HepG2 (cell line): ENCODE measurements around the gene HID1. TPM values are rescaled to one million over a fixed set of nuclear protein-coding genes. Genes with fewer than 3 reads are reported as not detected.

Experiments used
- ATAC-seq: fragments of 200-7000 bp; cut with Tn5 transposase; 3 replicates; pipeline ENCODE4 v1.9.1; 2020; ENCODE audit warnings: mild to moderate bottlenecking, moderate library complexity
- BruUV-seq: library from RNA; stranded (reverse); fragments of 400-500 nt; replicated peaks from 2 replicates; lab custom pipeline; 2021; lab: Mats Ljungman, UMichigan
- CTCF ChIA-PET: fragments of 300-600 bp; formaldehyde crosslinking; extraction: SDS; loops from one replicate; lab custom pipeline; 2021; ENCODE audit warnings: low total read pairs, inconsistent platforms, low intra/inter-chr PET ratio; lab: Yijun Ruan, JAX
- POLR2A ChIA-PET: fragments of 350-600 bp; sonication (Branson Sonifier 250); formaldehyde crosslinking; loops from one replicate; lab custom pipeline; 2020; ENCODE audit warnings: antibody characterized with exemption, inconsistent platforms; lab: Yijun Ruan, JAX
- DNase-seq: peaks from one replicate; pipeline ENCODE4 v3.0.0-alpha.2; 2015; ENCODE audit warnings: low spot score
- FAIRE-seq: peaks from 3 replicates; lab custom pipeline; 2011; peaks lifted over from hg19 to GRCh38; lab: Jason Lieb, UNC
- H2AFZ ChIP-seq: one replicate; pipeline ENCODE4 v1.6.1; 2011; ENCODE audit warnings: low read length, inconsistent platforms
- H3K27ac ChIP-seq: fragments of 300-600 bp; 3 replicates; pipeline ENCODE4 v1.8.0; 2011; ENCODE audit warnings: mixed run types, mild to moderate bottlenecking, mixed read lengths, low read length, inconsistent platforms; ENCODE audit not compliant: insufficient read depth; ENCODE audit errors: extremely low read length
- H3K27me3 ChIP-seq, 2 experiments: fragments of 200-600 bp in 1 of 2; 2 replicates in 1 of 2; 3 replicates in 1 of 2; pipeline versions ENCODE4 v1.6.0 to v1.8.0; 2011; ENCODE audit warnings: low read length in 2 of 2, mild to moderate bottlenecking in 2 of 2, moderate library complexity in 2 of 2, inconsistent platforms in 1 of 2; ENCODE audit not compliant: insufficient read depth in 2 of 2, control insufficient read depth in 1 of 2
- H3K36me3 ChIP-seq, 2 experiments: fragments of 200-600 bp in 1 of 2; replicated peaks in 1 of 2; 2 replicates in 1 of 2; 3 replicates in 1 of 2; pipeline versions ENCODE4 v1.5.1 to v1.8.0; 2011; ENCODE audit warnings: low read length in 2 of 2, inconsistent platforms in 1 of 2; ENCODE audit not compliant: insufficient read depth in 2 of 2, control insufficient read depth in 1 of 2
- H3K4me1 ChIP-seq: 2 replicates; pipeline ENCODE4 v1.5.1; 2012; ENCODE audit warnings: low read length, inconsistent platforms; ENCODE audit not compliant: insufficient read depth
- H3K4me2 ChIP-seq: 2 replicates; pipeline ENCODE4 v1.6.0; 2011; ENCODE audit warnings: low read depth, low read length, inconsistent platforms
- H3K4me3 ChIP-seq, 3 experiments: fragments of 200-600 bp in 1 of 3; sonication (generic), shearing (Covaris generic) in 1 of 3; replicated peaks in 1 of 3; 2 replicates each; pipeline ENCODE4 v1.5.1; 2011 to 2016; ENCODE audit warnings: low read length in 3 of 3, inconsistent platforms in 2 of 3, low read depth in 2 of 3, mild to moderate bottlenecking in 2 of 3, control low read depth in 1 of 3, mixed read lengths in 1 of 3; ENCODE audit not compliant: insufficient read depth in 1 of 3
- H3K79me2 ChIP-seq: one replicate; pipeline ENCODE4 v1.6.1; 2011; ENCODE audit warnings: low read length, inconsistent platforms; ENCODE audit not compliant: insufficient read depth
- H3K9ac ChIP-seq: 2 replicates; pipeline ENCODE4 v1.6.0; 2011; ENCODE audit warnings: mild to moderate bottlenecking, low read depth, low read length, inconsistent platforms; ENCODE audit not compliant: insufficient read depth
- H3K9me3 ChIP-seq: 2 replicates; pipeline ENCODE4 v1.5.1; 2012; ENCODE audit warnings: mild to moderate bottlenecking, low read length
- H4K20me1 ChIP-seq: 2 replicates; pipeline ENCODE4 v1.6.0; 2011; ENCODE audit warnings: inconsistent platforms, mild to moderate bottlenecking, low read length, moderate library complexity; ENCODE audit not compliant: insufficient read depth
- PCBP1 ChIP-seq: fragments of 200-400 bp; formaldehyde crosslinking; IDR thresholded peaks from 2 replicates; pipeline ENCODE4 v1.6.1; 2017; ENCODE audit warnings: mild to moderate bottlenecking, low read depth, low read length, borderline replicate concordance
- REXO4 ChIP-seq: sonication (generic); formaldehyde crosslinking; IDR thresholded peaks from 2 replicates; pipeline ENCODE4 v1.8.0; 2022; ENCODE audit warnings: missing genetic modification reagents, mild to moderate bottlenecking, borderline replicate concordance
- SIX1 ChIP-seq: sonication (generic); formaldehyde crosslinking; IDR thresholded peaks from 2 replicates; pipeline ENCODE4 v1.4.0; 2020; ENCODE audit warnings: missing genetic modification reagents, borderline replicate concordance
- SNAI1 ChIP-seq: sonication (generic); formaldehyde crosslinking; IDR thresholded peaks from 2 replicates; pipeline ENCODE4 v1.5.0; 2020; ENCODE audit warnings: mild to moderate bottlenecking, missing genetic modification reagents, borderline replicate concordance
- ZNF549 ChIP-seq: sonication (generic); formaldehyde crosslinking; IDR thresholded peaks from 2 replicates; pipeline ENCODE4 v1.5.0; 2020; ENCODE audit warnings: missing genetic modification reagents
- ZZZ3 ChIP-seq: sonication (generic); formaldehyde crosslinking; IDR thresholded peaks from 2 replicates; pipeline ENCODE4 v1.4.0; 2020; ENCODE audit warnings: missing genetic modification reagents, mild to moderate bottlenecking, borderline replicate concordance
- WGBS: methylation state at CpG from one replicate; pipeline ENCODE4 v1.1.6; 2017; ENCODE audit warnings: low lambda C conversion rate; 5-methylcytosine and 5-hydroxymethylcytosine counted together
- in situ Hi-C: cut with HindIII; loops from 2 replicates; pipeline ENCODE4 v1.10.0; 2017; ENCODE audit warnings: low pct_unique_long_range_greater_than_20kb; ENCODE audit not compliant: extremely low pct_ligation_motif_present
- intact Hi-C: fragments of 100-400 bp; cut with micrococcal nuclease; formaldehyde crosslinking; loops from one replicate; pipeline ENCODE4 v1.10.0; 2022; ENCODE audit not compliant: unreplicated experiment
- polyA plus RNA-seq, 8 experiments: library from polyadenylated mRNA; depleted of rRNA in 3 of 8; stranded (reverse) in 7 of 8; unstranded in 1 of 8; fragments of >200 nt; fragmentation: Illumina TruSeq in 4 of 8; extraction: Trizol in 4 of 8; gene quantifications; 2 replicates each; pipeline versions ENCODE4 v1.2.1 to v1.2.3, GENCODE V29; 2011 to 2016; ENCODE audit warnings: low read depth in 4 of 8, missing spikeins in 1 of 8, mixed read lengths in 1 of 8; ENCODE audit not compliant: insufficient read depth in 1 of 8
- total RNA-seq, 5 experiments: library from RNA; depleted of rRNA; stranded (reverse); fragments of >200 nt; fragmentation: Illumina TruSeq; extraction: Trizol; gene quantifications; 2 replicates each; pipeline ENCODE4 v1.2.3, GENCODE V29; 2016; ENCODE audit warnings: low read depth in 1 of 5
- TF ChIP-seq, protein P1 (sequence below): sonication (generic); formaldehyde crosslinking; IDR thresholded peaks from 2 replicates; pipeline ENCODE4 v1.4.0; 2020; ENCODE audit warnings: missing genetic modification reagents

The HID1 gene
- total and polyA plus RNA-seq, 2 of the 13 experiments (the other 11 are each of a cell fraction or from before 2014, with no cell fraction given), result 2.1 to 10.6 TPM

DNA sequence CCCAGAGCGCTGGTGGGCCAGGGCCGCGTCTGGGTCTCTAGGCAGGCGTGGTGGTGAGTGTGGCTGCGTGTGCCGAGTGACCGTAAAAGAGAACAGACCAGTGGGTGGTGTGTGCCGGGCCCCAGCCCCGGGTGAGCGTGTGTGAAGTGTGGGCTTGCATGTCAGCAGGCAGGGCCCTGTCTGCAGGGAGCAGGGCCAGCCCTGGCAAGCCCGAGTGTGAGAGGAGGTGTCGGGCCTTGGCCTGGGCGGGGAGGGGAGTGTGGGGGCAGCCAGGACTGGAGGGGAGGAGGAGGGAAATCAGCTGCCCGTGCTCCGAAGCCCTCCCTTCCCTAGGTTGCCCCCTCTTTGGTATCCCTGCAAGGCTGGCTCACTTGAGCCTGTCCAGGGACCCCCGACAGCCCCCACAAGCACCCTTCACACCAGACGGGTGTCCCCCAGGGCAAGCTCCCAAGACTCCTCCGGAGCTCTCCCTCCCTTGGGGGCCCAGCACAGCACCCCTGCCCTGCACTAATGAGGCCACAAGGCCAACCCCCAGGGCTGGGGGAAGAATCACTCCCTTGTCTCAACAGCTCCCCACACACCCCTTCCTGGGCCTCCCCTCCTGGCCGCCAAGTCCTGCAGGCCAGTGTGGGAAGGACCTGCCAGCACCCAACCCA, 51.4 kb downstream of the HID1 start:
- ATAC-seq, result 0 out of 3 replicates have a peak, but pooled peaks have one; percentile 2
- H2AFZ ChIP-seq, result no peak overlapping the region
- TF ChIP-seq PCBP1, result 0 out of 2 replicates have a peak, but pooled peaks have one; percentile 16
- no peak for TF ChIP-seq ZZZ3 (CRISPR knock-in tag)
- no peak for TF ChIP-seq SIX1 (CRISPR knock-in tag)
- no peak for TF ChIP-seq SNAI1 (CRISPR knock-in tag)
- TF ChIP-seq REXO4 (CRISPR knock-in tag), result no peak
- no peak for TF ChIP-seq ZNF549 (CRISPR knock-in tag)
- TF ChIP-seq, protein P1, sequence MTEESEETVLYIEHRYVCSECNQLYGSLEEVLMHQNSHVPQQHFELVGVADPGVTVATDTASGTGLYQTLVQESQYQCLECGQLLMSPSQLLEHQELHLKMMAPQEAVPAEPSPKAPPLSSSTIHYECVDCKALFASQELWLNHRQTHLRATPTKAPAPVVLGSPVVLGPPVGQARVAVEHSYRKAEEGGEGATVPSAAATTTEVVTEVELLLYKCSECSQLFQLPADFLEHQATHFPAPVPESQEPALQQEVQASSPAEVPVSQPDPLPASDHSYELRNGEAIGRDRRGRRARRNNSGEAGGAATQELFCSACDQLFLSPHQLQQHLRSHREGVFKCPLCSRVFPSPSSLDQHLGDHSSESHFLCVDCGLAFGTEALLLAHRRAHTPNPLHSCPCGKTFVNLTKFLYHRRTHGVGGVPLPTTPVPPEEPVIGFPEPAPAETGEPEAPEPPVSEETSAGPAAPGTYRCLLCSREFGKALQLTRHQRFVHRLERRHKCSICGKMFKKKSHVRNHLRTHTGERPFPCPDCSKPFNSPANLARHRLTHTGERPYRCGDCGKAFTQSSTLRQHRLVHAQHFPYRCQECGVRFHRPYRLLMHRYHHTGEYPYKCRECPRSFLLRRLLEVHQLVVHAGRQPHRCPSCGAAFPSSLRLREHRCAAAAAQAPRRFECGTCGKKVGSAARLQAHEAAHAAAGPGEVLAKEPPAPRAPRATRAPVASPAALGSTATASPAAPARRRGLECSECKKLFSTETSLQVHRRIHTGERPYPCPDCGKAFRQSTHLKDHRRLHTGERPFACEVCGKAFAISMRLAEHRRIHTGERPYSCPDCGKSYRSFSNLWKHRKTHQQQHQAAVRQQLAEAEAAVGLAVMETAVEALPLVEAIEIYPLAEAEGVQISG (CRISPR knock-in tag), result no peak
- ChIA-PET CTCF (interaction anchor here (2.3 to 3.2 kb wide), 2 partner anchors 36 to 40 kb away, joined by 9 to 23 read pairs; no protein-coding TSS in a partner anchor), POLR2A (interaction anchor here (0.6 to 1.1 kb wide), 4 partner anchors 48 to 145 kb away, joined by 3 to 4 read pairs (median 3); partner anchors contain the start of gene NAT9)
- H3K4me3 ChIP-seq, result no peak overlapping the region
- no peak overlapping the region for H3K9ac ChIP-seq
- peaks cover 23 to 76% of the 10 kb centered on the region in 2 experiments for H3K27me3 ChIP-seq
- FAIRE-seq, result no peak
- no peak overlapping the region for H3K4me2 ChIP-seq
- H3K27ac ChIP-seq, result no peak overlapping the region
- H3K36me3 ChIP-seq, result no peaks in the 10 kb centered on the region
- no peak for DNase-seq
- BruUV-seq, result no TSS peak
- intact Hi-C loops (no loop called here), in situ Hi-C loops (loop anchor here (5.0 kb wide), 1 partner anchor 36 kb away; no protein-coding TSS in a partner anchor)
- H3K79me2 ChIP-seq, result no peaks in the 10 kb centered on the region
- H3K4me1 ChIP-seq, result peaks cover 31% of the 10 kb centered on the region
- H3K9me3 ChIP-seq, result no peaks in the 10 kb centered on the region
- WGBS, result 35% methylated on average over 18 of the region's 19 CpGs
- H4K20me1 ChIP-seq, result no peaks in the 10 kb centered on the region
